B cell (primary cell): ENCODE data around the gene RETREG2. TPM values are rescaled to one million over a fixed set of nuclear protein-coding genes. Genes with fewer than 3 reads are reported as not detected.

ENCODE experiments used
- ATAC-seq: fragments of 200-7000 bp; cut with Tn5 transposase; one replicate; pipeline ENCODE4 v1.10.0; 2021; ENCODE audit warnings: low read depth, mild to moderate bottlenecking, moderate number of reproducible peaks, moderate library complexity
- CTCF ChIA-PET: fragments of 350-600 bp; sonication (Branson Sonifier 250); formaldehyde crosslinking; loops from one replicate; lab custom pipeline; 2021; ENCODE audit warnings: antibody characterized with exemption, inconsistent platforms; lab: Charles Lee
- POLR2A ChIA-PET: fragments of 350-600 bp; sonication (Branson Sonifier 250); formaldehyde crosslinking; loops from one replicate; lab custom pipeline; 2021; ENCODE audit warnings: antibody characterized with exemption; lab: Charles Lee
- DNase-seq: peaks from one replicate; pipeline ENCODE4 v3.0.0; 2013
- H2AFZ ChIP-seq: 2 replicates; pipeline ENCODE4 v1.6.1; 2012; ENCODE audit warnings: mild to moderate bottlenecking, low read depth, low read length; ENCODE audit not compliant: insufficient read depth, poor library complexity, severe bottlenecking
- H3K27ac ChIP-seq, 2 donors: 1 replicate in 1 of 2; 2 replicates in 1 of 2; pipeline ENCODE4 v1.5.1; 2012 to 2013; ENCODE audit warnings: low read length in 2 of 2, mild to moderate bottlenecking in 2 of 2, moderate library complexity in 1 of 2
- H3K27me3 ChIP-seq, 4 experiments: fragments of 200-600 bp in 1 of 4; sonication (generic) in 1 of 4; replicated peaks in 1 of 4; 1 replicate in 2 of 4; 2 replicates in 2 of 4; pipeline versions ENCODE4 v1.6.1 to v1.7.0; 2013 to 2016; ENCODE audit warnings: low read length in 3 of 4, mild to moderate bottlenecking in 2 of 4, mixed read lengths in 1 of 4, moderate library complexity in 1 of 4; ENCODE audit not compliant: insufficient read depth in 4 of 4, control insufficient read depth in 3 of 4; ENCODE audit errors: control extremely low read depth in 1 of 4
- H3K36me3 ChIP-seq, 2 experiments: replicated peaks in 1 of 2; 1 replicate in 1 of 2; 2 replicates in 1 of 2; pipeline versions ENCODE4 v1.6.1 to v1.7.1; 2013; ENCODE audit warnings: low read length in 1 of 2; ENCODE audit not compliant: insufficient read depth in 2 of 2, control insufficient read depth in 1 of 2; ENCODE audit errors: control extremely low read depth in 1 of 2, extremely low read depth in 1 of 2
- H3K4me1 ChIP-seq, 2 donors: fragments of 200-600 bp in 1 of 2; sonication (generic) in 1 of 2; 1 replicate in 1 of 2; 2 replicates in 1 of 2; pipeline versions ENCODE4 v1.5.1 to v1.6.1; 2013 to 2017; ENCODE audit warnings: low read length in 2 of 2; ENCODE audit not compliant: control insufficient read depth in 2 of 2, insufficient read depth in 2 of 2
- H3K4me2 ChIP-seq: replicated peaks from 2 replicates; pipeline ENCODE3; 2012; ENCODE audit warnings: mild to moderate bottlenecking, low read depth, low read length; ENCODE audit not compliant: poor library complexity, severe bottlenecking
- H3K4me3 ChIP-seq, 5 experiments: fragments of 200-600 bp in 1 of 5; sonication (generic) in 1 of 5; 1 replicate in 3 of 5; 2 replicates in 2 of 5; pipeline versions ENCODE4 v1.5.1 to v1.7.0; 2011 to 2016; ENCODE audit warnings: low read length in 4 of 5, mild to moderate bottlenecking in 4 of 5, low read depth in 2 of 5, control low read depth in 1 of 5, moderate library complexity in 1 of 5; ENCODE audit not compliant: insufficient read depth in 1 of 5; ENCODE audit errors: control extremely low read depth in 1 of 5, extremely low read depth in 1 of 5
- H3K79me2 ChIP-seq: fragments of 200-600 bp; sonication (generic); one replicate; pipeline ENCODE4 v1.6.0; 2016; ENCODE audit warnings: low read length; ENCODE audit not compliant: control insufficient read depth, insufficient read depth
- H3K9ac ChIP-seq: fragments of 200-600 bp; sonication (generic); 2 replicates; pipeline ENCODE4 v1.6.1; 2017; ENCODE audit warnings: mild to moderate bottlenecking, low read length, moderate library complexity
- H3K9me3 ChIP-seq, 3 donors: one replicate each; pipeline versions ENCODE4 v1.6.1 to v1.7.1; 2013; ENCODE audit warnings: low read length in 2 of 3; ENCODE audit not compliant: control insufficient read depth in 2 of 3, insufficient read depth in 1 of 3; ENCODE audit errors: control extremely low read depth in 1 of 3
- H4K20me1 ChIP-seq: 2 replicates; pipeline ENCODE4 v1.6.0; 2012; ENCODE audit warnings: mild to moderate bottlenecking, low read length; ENCODE audit not compliant: insufficient read depth, control insufficient read depth, poor library complexity, severe bottlenecking
- H3K27ac Mint-ChIP-seq: one replicate; pipeline ENCODE4 v1.8.0; 2021; ENCODE audit warnings: mixed read lengths
- H3K27me3 Mint-ChIP-seq: one replicate; pipeline ENCODE4 v1.8.0; 2021; ENCODE audit warnings: mixed read lengths
- H3K4me1 Mint-ChIP-seq: one replicate; pipeline ENCODE4 v1.8.0; 2021; ENCODE audit warnings: mixed read lengths
- H3K4me3 Mint-ChIP-seq: one replicate; pipeline ENCODE4 v1.8.0; 2021; ENCODE audit warnings: mixed read lengths
- H3K9me3 Mint-ChIP-seq: one replicate; pipeline ENCODE4 v1.8.0; 2022; ENCODE audit warnings: mixed read lengths; ENCODE audit not compliant: insufficient read depth
- EZH2 ChIP-seq: IDR thresholded peaks from 2 replicates; pipeline ENCODE4 v1.6.1; 2012; ENCODE audit warnings: borderline replicate concordance, low read depth, mild to moderate bottlenecking, moderate library complexity, low read length; ENCODE audit not compliant: insufficient read depth, poor library complexity, severe bottlenecking
- WGBS: methylation state at CpG from one replicate; pipeline ENCODE4 v1.1.5; 2013; ENCODE audit warnings: missing lambda C conversion rate; ENCODE audit not compliant: insufficient coverage; 5-methylcytosine and 5-hydroxymethylcytosine counted together
- intact Hi-C: fragments of 100-400 bp; cut with micrococcal nuclease; formaldehyde crosslinking; loops from one replicate; pipeline ENCODE4 v1.10.0; 2022
- polyA plus RNA-seq: library from polyadenylated mRNA; depleted of rRNA; stranded (reverse); fragments of >200 nt; gene quantifications from 2 replicates; pipeline ENCODE4 v1.2.3, GENCODE V29; 2012
- total RNA-seq, 2 donors: library from RNA; stranded (reverse); fragments of 120-200 nt in 1 of 2; gene quantifications; 1 replicate in 1 of 2; 2 replicates in 1 of 2; pipeline versions ENCODE4 v1.2.3 to v1.2.4, GENCODE V29; 2013 to 2022
- TF ChIP-seq, protein P1 (sequence below): fragments of 200-600 bp; IDR thresholded peaks from one replicate; pipeline ENCODE4 v1.8.0; 2022; ENCODE audit warnings: antibody characterized with exemption, mild to moderate bottlenecking

RETREG2 gene
- total and polyA plus RNA-seq, 2 donors (not counting 1 experiment from before 2014, with no cell fraction given) = 46.7 to 102 TPM

DNA sequence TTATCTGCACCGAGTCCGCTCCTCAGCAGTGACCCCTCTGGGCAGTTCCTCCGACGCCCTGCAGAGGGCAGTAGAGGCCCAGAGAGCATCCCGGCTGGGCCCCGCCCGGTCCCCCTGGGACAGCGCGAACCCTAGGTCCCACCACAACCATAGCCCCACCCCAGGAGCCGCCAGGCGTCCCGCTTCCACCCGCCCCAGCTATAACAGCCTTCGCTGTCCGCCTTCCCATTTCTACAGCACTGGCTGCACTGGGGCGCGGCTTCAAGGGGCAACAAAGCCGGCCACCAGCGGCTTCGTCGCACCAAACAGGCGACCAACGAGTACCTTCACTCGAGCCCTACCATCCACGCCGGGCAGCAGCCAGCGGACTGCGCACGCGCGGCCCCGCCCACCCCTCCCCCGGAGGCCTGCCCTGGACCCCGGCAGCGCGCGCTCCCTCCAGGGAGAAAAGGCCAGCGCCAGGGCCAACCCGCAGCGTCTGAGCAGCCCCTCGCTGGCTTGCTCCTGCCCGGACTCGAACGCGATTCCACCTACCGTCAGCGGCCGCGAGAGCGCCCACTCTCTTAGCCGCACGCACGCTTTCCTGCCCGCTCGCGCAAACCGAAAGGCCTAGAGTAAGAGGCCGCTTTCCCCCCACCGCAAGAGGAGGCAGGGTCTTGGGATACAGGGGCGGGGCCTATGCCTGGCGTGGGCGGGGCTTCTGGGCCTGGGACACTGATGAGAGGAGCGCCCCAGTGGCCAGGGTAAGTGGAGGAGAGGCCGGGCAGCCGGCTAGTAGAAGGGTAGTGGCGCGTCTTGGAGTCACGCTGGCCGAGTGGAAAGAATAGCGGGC is 17.7 kb upstream of the RETREG2 start, which contains the start of gene NHEJ1:
NHEJ1 (minus strand) TSS at position 630 of the 832 bp plus-strand sequence. CDS start 2,453 bp downstream, outside the sequence.
- ATAC-seq = peak; percentile 86
- POLR2A ChIA-PET = interaction anchor here (0.7 to 2.4 kb wide), 4 partner anchors 16 to 135 kb away, joined by 5 to 8 read pairs (median 6); partner anchors contain the start of genes CNPPD1 and DNAJB2

More for the DNA sequence above, 17.7 kb upstream of the RETREG2 start, which contains the start of gene NHEJ1:
- H3K27ac Mint-ChIP-seq = peak within 1 kb of the TSS; percentile 97
- peaks cover 21% of the 10 kb centered on the region for H3K4me1 Mint-ChIP-seq
- no peaks in the 10 kb centered on the region for H4K20me1 ChIP-seq
- CTCF ChIA-PET = interaction anchor here (0.7 to 5.6 kb wide), 24 partner anchors 11 to 282 kb away, joined by 3 to 69 read pairs (median 6); partner anchors contain the start of genes CNPPD1, DNPEP and ZFAND2B
- H3K4me2 ChIP-seq = peak within 1 kb of the TSS; percentile 75
- no peaks in the 10 kb centered on the region for H3K27me3 Mint-ChIP-seq
- WGBS = under 1% methylated on average over 62 of the region's 70 CpGs
- peak within 1 kb of the TSS; percentile 98 for H3K4me3 Mint-ChIP-seq
- peak within 1 kb of the TSS; percentile 88 for H2AFZ ChIP-seq
- peak within 1 kb of the TSS; percentile 39 to 84 (median 72) for H3K4me3 ChIP-seq
- H3K27ac ChIP-seq = peak within 1 kb of the TSS; percentile 56 to 63
- H3K9ac ChIP-seq = peak within 1 kb of the TSS; percentile 72
- no peaks in the 10 kb centered on the region for H3K9me3 Mint-ChIP-seq
- H3K79me2 ChIP-seq = peaks cover 14% of the 10 kb centered on the region
- intact Hi-C loops = loop anchor here (1.0 to 5.0 kb wide), 16 partner anchors 16 to 593 kb away; partner anchors contain the start of genes ABCB6, ANKZF1, ATG9A and CHPF
- peaks cover 9 to 13% of the 10 kb centered on the region in 2 donors for H3K4me1 ChIP-seq
- H3K27me3 ChIP-seq = no peaks in the 10 kb centered on the region
- peak; percentile 98 for DNase-seq
- H3K36me3 ChIP-seq = peaks cover 0 to 18% of the 10 kb centered on the region in 2 experiments
- H3K9me3 ChIP-seq = no peaks in the 10 kb centered on the region
- no peak for TF ChIP-seq EZH2
- TF ChIP-seq, protein P1, sequence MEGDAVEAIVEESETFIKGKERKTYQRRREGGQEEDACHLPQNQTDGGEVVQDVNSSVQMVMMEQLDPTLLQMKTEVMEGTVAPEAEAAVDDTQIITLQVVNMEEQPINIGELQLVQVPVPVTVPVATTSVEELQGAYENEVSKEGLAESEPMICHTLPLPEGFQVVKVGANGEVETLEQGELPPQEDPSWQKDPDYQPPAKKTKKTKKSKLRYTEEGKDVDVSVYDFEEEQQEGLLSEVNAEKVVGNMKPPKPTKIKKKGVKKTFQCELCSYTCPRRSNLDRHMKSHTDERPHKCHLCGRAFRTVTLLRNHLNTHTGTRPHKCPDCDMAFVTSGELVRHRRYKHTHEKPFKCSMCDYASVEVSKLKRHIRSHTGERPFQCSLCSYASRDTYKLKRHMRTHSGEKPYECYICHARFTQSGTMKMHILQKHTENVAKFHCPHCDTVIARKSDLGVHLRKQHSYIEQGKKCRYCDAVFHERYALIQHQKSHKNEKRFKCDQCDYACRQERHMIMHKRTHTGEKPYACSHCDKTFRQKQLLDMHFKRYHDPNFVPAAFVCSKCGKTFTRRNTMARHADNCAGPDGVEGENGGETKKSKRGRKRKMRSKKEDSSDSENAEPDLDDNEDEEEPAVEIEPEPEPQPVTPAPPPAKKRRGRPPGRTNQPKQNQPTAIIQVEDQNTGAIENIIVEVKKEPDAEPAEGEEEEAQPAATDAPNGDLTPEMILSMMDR = peak; percentile 97
